HepG2 (cell line): ENCODE data around the gene BIRC2. TPM values are rescaled to one million over a fixed set of nuclear protein-coding genes. Genes with fewer than 3 reads are reported as not detected.

Source experiments
- ATAC-seq: fragments of 200-7000 bp; cut with Tn5 transposase; 3 replicates; pipeline ENCODE4 v1.9.1; 2020; ENCODE audit warnings: mild to moderate bottlenecking, moderate library complexity
- BruUV-seq: library from RNA; stranded (reverse); fragments of 400-500 nt; replicated peaks from 2 replicates; lab custom pipeline; 2021; lab: Mats Ljungman, UMichigan
- CTCF ChIA-PET: fragments of 300-600 bp; formaldehyde crosslinking; extraction: SDS; loops from one replicate; lab custom pipeline; 2021; ENCODE audit warnings: low total read pairs, inconsistent platforms, low intra/inter-chr PET ratio; lab: Yijun Ruan, JAX
- POLR2A ChIA-PET: fragments of 350-600 bp; sonication (Branson Sonifier 250); formaldehyde crosslinking; loops from one replicate; lab custom pipeline; 2020; ENCODE audit warnings: antibody characterized with exemption, inconsistent platforms; lab: Yijun Ruan, JAX
- DNase-seq: peaks from one replicate; pipeline ENCODE4 v3.0.0-alpha.2; 2015; ENCODE audit warnings: low spot score
- FAIRE-seq: peaks from 3 replicates; lab custom pipeline; 2011; peaks lifted over from hg19 to GRCh38; lab: Jason Lieb, UNC
- H2AFZ ChIP-seq: one replicate; pipeline ENCODE4 v1.6.1; 2011; ENCODE audit warnings: low read length, inconsistent platforms
- H3K27ac ChIP-seq: fragments of 300-600 bp; 3 replicates; pipeline ENCODE4 v1.8.0; 2011; ENCODE audit warnings: mixed run types, mild to moderate bottlenecking, mixed read lengths, low read length, inconsistent platforms; ENCODE audit not compliant: insufficient read depth; ENCODE audit errors: extremely low read length
- H3K27me3 ChIP-seq, 2 experiments: fragments of 200-600 bp in 1 of 2; 2 replicates in 1 of 2; 3 replicates in 1 of 2; pipeline versions ENCODE4 v1.6.0 to v1.8.0; 2011; ENCODE audit warnings: low read length in 2 of 2, mild to moderate bottlenecking in 2 of 2, moderate library complexity in 2 of 2, inconsistent platforms in 1 of 2; ENCODE audit not compliant: insufficient read depth in 2 of 2, control insufficient read depth in 1 of 2
- H3K36me3 ChIP-seq, 2 experiments: fragments of 200-600 bp in 1 of 2; replicated peaks in 1 of 2; 2 replicates in 1 of 2; 3 replicates in 1 of 2; pipeline versions ENCODE4 v1.5.1 to v1.8.0; 2011; ENCODE audit warnings: low read length in 2 of 2, inconsistent platforms in 1 of 2; ENCODE audit not compliant: insufficient read depth in 2 of 2, control insufficient read depth in 1 of 2
- H3K4me1 ChIP-seq: 2 replicates; pipeline ENCODE4 v1.5.1; 2012; ENCODE audit warnings: low read length, inconsistent platforms; ENCODE audit not compliant: insufficient read depth
- H3K4me2 ChIP-seq: 2 replicates; pipeline ENCODE4 v1.6.0; 2011; ENCODE audit warnings: low read depth, low read length, inconsistent platforms
- H3K4me3 ChIP-seq, 3 experiments: fragments of 200-600 bp in 1 of 3; sonication (generic), shearing (Covaris generic) in 1 of 3; replicated peaks in 1 of 3; 2 replicates each; pipeline ENCODE4 v1.5.1; 2011 to 2016; ENCODE audit warnings: low read length in 3 of 3, inconsistent platforms in 2 of 3, low read depth in 2 of 3, mild to moderate bottlenecking in 2 of 3, control low read depth in 1 of 3, mixed read lengths in 1 of 3; ENCODE audit not compliant: insufficient read depth in 1 of 3
- H3K79me2 ChIP-seq: one replicate; pipeline ENCODE4 v1.6.1; 2011; ENCODE audit warnings: low read length, inconsistent platforms; ENCODE audit not compliant: insufficient read depth
- H3K9ac ChIP-seq: 2 replicates; pipeline ENCODE4 v1.6.0; 2011; ENCODE audit warnings: mild to moderate bottlenecking, low read depth, low read length, inconsistent platforms; ENCODE audit not compliant: insufficient read depth
- H3K9me3 ChIP-seq: 2 replicates; pipeline ENCODE4 v1.5.1; 2012; ENCODE audit warnings: mild to moderate bottlenecking, low read length
- H4K20me1 ChIP-seq: 2 replicates; pipeline ENCODE4 v1.6.0; 2011; ENCODE audit warnings: inconsistent platforms, mild to moderate bottlenecking, low read length, moderate library complexity; ENCODE audit not compliant: insufficient read depth
- KLF13 ChIP-seq: sonication (generic); formaldehyde crosslinking; IDR thresholded peaks from 2 replicates; pipeline ENCODE4 v1.4.0; 2020; ENCODE audit warnings: mild to moderate bottlenecking, missing genetic modification reagents
- PREB ChIP-seq: sonication (generic); formaldehyde crosslinking; IDR thresholded peaks from 2 replicates; pipeline ENCODE4 v1.4.0; 2020; ENCODE audit warnings: missing genetic modification reagents
- RBM22 ChIP-seq: fragments of 200-400 bp; formaldehyde crosslinking; optimal IDR thresholded peaks from 2 replicates; pipeline ENCODE3; 2017; ENCODE audit warnings: mild to moderate bottlenecking, low read length, moderate library complexity
- WGBS: methylation state at CpG from one replicate; pipeline ENCODE4 v1.1.6; 2017; ENCODE audit warnings: low lambda C conversion rate; 5-methylcytosine and 5-hydroxymethylcytosine counted together
- in situ Hi-C: cut with HindIII; loops from 2 replicates; pipeline ENCODE4 v1.10.0; 2017; ENCODE audit warnings: low pct_unique_long_range_greater_than_20kb; ENCODE audit not compliant: extremely low pct_ligation_motif_present
- intact Hi-C: fragments of 100-400 bp; cut with micrococcal nuclease; formaldehyde crosslinking; loops from one replicate; pipeline ENCODE4 v1.10.0; 2022; ENCODE audit not compliant: unreplicated experiment
- polyA plus RNA-seq, 8 experiments: library from polyadenylated mRNA; depleted of rRNA in 3 of 8; stranded (reverse) in 7 of 8; unstranded in 1 of 8; fragments of >200 nt; fragmentation: Illumina TruSeq in 4 of 8; extraction: Trizol in 4 of 8; gene quantifications; 2 replicates each; pipeline versions ENCODE4 v1.2.1 to v1.2.3, GENCODE V29; 2011 to 2016; ENCODE audit warnings: low read depth in 4 of 8, missing spikeins in 1 of 8, mixed read lengths in 1 of 8; ENCODE audit not compliant: insufficient read depth in 1 of 8
- total RNA-seq, 5 experiments: library from RNA; depleted of rRNA; stranded (reverse); fragments of >200 nt; fragmentation: Illumina TruSeq; extraction: Trizol; gene quantifications; 2 replicates each; pipeline ENCODE4 v1.2.3, GENCODE V29; 2016; ENCODE audit warnings: low read depth in 1 of 5

BIRC2 gene
- total and polyA plus RNA-seq, 2 of the 13 experiments (the other 11 are each of a cell fraction or from before 2014, with no cell fraction given) = 61.7 to 62.2 TPM

GRCh38 chr11:102408339-102408738 is 61.3 kb downstream of the BIRC2 start:
- no peak overlapping the region for H3K9ac ChIP-seq
- DNase-seq (no peak), FAIRE-seq (no peak), ATAC-seq (no peak)
- ChIA-PET CTCF (no interaction called here), POLR2A (no interaction called here)
- no TSS peak for BruUV-seq
- H3K9me3 ChIP-seq = no peaks in the 10 kb centered on the region
- H3K4me1 ChIP-seq = peaks cover 41% of the 10 kb centered on the region
- no peak overlapping the region for H3K27ac ChIP-seq
- H3K4me2 ChIP-seq = no peak overlapping the region
- peaks cover 95% of the 10 kb centered on the region for H3K79me2 ChIP-seq
- no peak overlapping the region for H3K4me3 ChIP-seq
- in situ Hi-C loops (no loop called here), intact Hi-C loops (no loop called here)
- WGBS = 100% methylated on average over 1 of the region's 1 CpG
- peaks cover 97% of the 10 kb centered on the region for H4K20me1 ChIP-seq
- no peak for TF ChIP-seq PREB (CRISPR knock-in tag)
- peak; percentile 73 for TF ChIP-seq RBM22
- H2AFZ ChIP-seq = no peak overlapping the region
- peaks cover 20 to 54% of the 10 kb centered on the region in 2 experiments for H3K36me3 ChIP-seq
- H3K27me3 ChIP-seq = no peaks in the 10 kb centered on the region

- H3K9ac ChIP-seq = no peak overlapping the region
- POLR2A ChIA-PET = no interaction called here
- BruUV-seq = no TSS peak
- WGBS = 89% methylated on average over 5 of the region's 5 CpGs
- no peaks in the 10 kb centered on the region for H3K9me3 ChIP-seq
- CTCF ChIA-PET = no interaction called here
- peaks cover 98% of the 10 kb centered on the region for H3K79me2 ChIP-seq
- no peak overlapping the region for H2AFZ ChIP-seq
- peaks cover 22 to 52% of the 10 kb centered on the region in 2 experiments for H3K36me3 ChIP-seq
- intact Hi-C loops (loop anchor here (5.0 kb wide), 1 partner anchor 37 kb away; no protein-coding TSS in a partner anchor), in situ Hi-C loops (no loop called here)
- no peaks in the 10 kb centered on the region for H3K27me3 ChIP-seq
- no peak; the same call in 2 of the 3 replicates for ATAC-seq
- no peak overlapping the region for H3K4me2 ChIP-seq
- no peak overlapping the region for H3K27ac ChIP-seq
- H3K4me1 ChIP-seq = peaks cover 61% of the 10 kb centered on the region
- H4K20me1 ChIP-seq = peaks cover 99% of the 10 kb centered on the region
- H3K4me3 ChIP-seq = no peak overlapping the region
- no peak for DNase-seq
- TF ChIP-seq KLF13 (CRISPR knock-in tag) = no peak
- TF ChIP-seq RBM22 = peak; percentile 88
- FAIRE-seq = no peak
Measured at GRCh38 chr11:102410382-102410784, 63.4 kb downstream of the BIRC2 start.
